AG04449 (cell line): ENCODE measurements around the gene UBE2J2.

ENCODE experiments used
- CTCF ChIA-PET: fragments of 350-600 bp; formaldehyde crosslinking; extraction: SDS; loops from one replicate; lab custom pipeline; 2021; ENCODE audit warnings: antibody characterized with exemption; lab: Yijun Ruan, JAX
- POLR2A ChIA-PET: fragments of 400-600, 350-600 bp; formaldehyde crosslinking; extraction: SDS; loops from one replicate; lab custom pipeline; 2020; ENCODE audit warnings: antibody characterized with exemption, inconsistent platforms; lab: Yijun Ruan, JAX
- DNase-seq: peaks from one replicate; pipeline ENCODE4 v3.0.0-alpha.2; 2010; ENCODE audit warnings: low read depth, low spot score
- H3K4me3 ChIP-seq: 2 replicates; pipeline ENCODE4 v1.5.1; 2011; ENCODE audit warnings: low read depth, mild to moderate bottlenecking, control low read depth, low read length
- CTCF ChIP-seq: IDR thresholded peaks from one replicate; pipeline ENCODE4 v1.5.1; 2011; ENCODE audit warnings: mild to moderate bottlenecking, moderate library complexity, low read length, control low read depth, inconsistent platforms; ENCODE audit not compliant: insufficient read depth; ENCODE audit errors: missing control alignments

Gene UBE2J2

GRCh38 chr1:1264026-1264425, 9.6 kb downstream of the UBE2J2 start:
- no peak for TF ChIP-seq CTCF
- no peak for DNase-seq
- CTCF ChIA-PET, result interaction anchor here (1.0 to 2.9 kb wide), 7 partner anchors 10 to 262 kb away, joined by 3 to 22 read pairs (median 4); partner anchors contain the start of gene UBE2J2
- no peak overlapping the region for H3K4me3 ChIP-seq
- POLR2A ChIA-PET, result interaction anchor here (1.8 kb wide), 1 partner anchor 9 kb away, joined by 10 read pairs; the partner anchor contains the start of gene UBE2J2

GRCh38 chr1:1262758-1263157, 10.9 kb downstream of the UBE2J2 start:
- ChIA-PET POLR2A (interaction anchor here (0.6 kb wide), 1 partner anchor 161 kb away, joined by 4 read pairs; no protein-coding TSS in a partner anchor), CTCF (interaction anchor here (2.9 kb wide), 1 partner anchor 141 kb away, joined by 22 read pairs; no protein-coding TSS in a partner anchor)
- no peak for TF ChIP-seq CTCF
- no peak for DNase-seq
- H3K4me3 ChIP-seq, result no peak overlapping the region

- CTCF ChIA-PET, result interaction anchor here (1.9 to 2.9 kb wide), 2 partner anchors 140 kb away, joined by 8 to 22 read pairs; no protein-coding TSS in a partner anchor
- no peak for DNase-seq
- no peak for TF ChIP-seq CTCF
- POLR2A ChIA-PET, result no interaction called here
- no peak overlapping the region for H3K4me3 ChIP-seq
These were observed 11.6 kb downstream of the UBE2J2 start for GRCh38 chr1:1262071-1262470.

- CTCF ChIA-PET, result interaction anchor here (1.1 to 1.9 kb wide), 2 partner anchors 11 to 139 kb away, joined by 3 to 8 read pairs; no protein-coding TSS in a partner anchor
- H3K4me3 ChIP-seq, result no peak overlapping the region
- no peak for DNase-seq
These were observed 12.7 kb downstream of the UBE2J2 start for GRCh38 chr1:1260843-1261560.

GRCh38 chr1:1259951-1260600, 13.6 kb downstream of the UBE2J2 start:
- ChIA-PET CTCF (interaction anchor here (1.0 to 1.9 kb wide), 3 partner anchors 9 to 138 kb away, joined by 3 to 8 read pairs (median 3); no protein-coding TSS in a partner anchor), POLR2A (interaction anchor here (0.7 kb wide), 1 partner anchor 194 kb away, joined by 3 read pairs; no protein-coding TSS in a partner anchor)
- H3K4me3 ChIP-seq, result no peak overlapping the region
- TF ChIP-seq CTCF, result no peak
- no peak for DNase-seq

More at GRCh38 chr1:1260843-1261560, 12.7 kb downstream of the UBE2J2 start:
- TF ChIP-seq CTCF, result no peak
- POLR2A ChIA-PET, result no interaction called here
